OCI-LY7 (cell line): ENCODE results near the gene NUP133.

ENCODE experiments used
- EZH2phosphoT487 ChIP-seq: fragments of 200-600 bp; sonication (generic); IDR thresholded peaks from 2 replicates; pipeline ENCODE4 v1.6.1; 2018; ENCODE audit warnings: low read depth, borderline replicate concordance, mild to moderate bottlenecking, mixed run types, antibody characterized with exemption, low read length, moderate library complexity, mixed read lengths
- TF ChIP-seq, protein P1 (sequence below): fragments of 200-600 bp; sonication (generic); conservative IDR thresholded peaks from 2 replicates; pipeline ENCODE4 v1.5.1; 2014; ENCODE audit warnings: mild to moderate bottlenecking, antibody characterized with exemption, low read length, moderate library complexity, mixed read lengths

DNA sequence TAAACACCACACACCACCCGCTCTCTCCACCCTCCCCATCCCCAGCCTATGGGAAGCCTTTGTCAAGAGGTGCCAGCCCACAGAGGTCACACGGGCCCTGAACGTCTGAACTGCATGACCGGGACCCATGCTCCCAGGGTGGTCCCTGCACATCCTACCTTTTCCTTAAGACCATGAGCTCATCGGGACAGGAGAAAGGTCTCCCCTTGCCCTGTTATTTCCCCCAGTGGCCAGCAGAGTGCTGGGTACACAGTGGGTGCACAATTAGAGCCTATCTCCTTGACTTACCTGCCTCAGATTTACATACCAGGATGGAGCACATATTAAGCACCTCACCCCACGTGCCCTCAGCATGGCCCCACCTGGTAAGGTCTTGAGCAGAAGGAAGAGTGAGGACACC is 105.1 kb downstream of the NUP133 start:
- TF ChIP-seq, protein P1, sequence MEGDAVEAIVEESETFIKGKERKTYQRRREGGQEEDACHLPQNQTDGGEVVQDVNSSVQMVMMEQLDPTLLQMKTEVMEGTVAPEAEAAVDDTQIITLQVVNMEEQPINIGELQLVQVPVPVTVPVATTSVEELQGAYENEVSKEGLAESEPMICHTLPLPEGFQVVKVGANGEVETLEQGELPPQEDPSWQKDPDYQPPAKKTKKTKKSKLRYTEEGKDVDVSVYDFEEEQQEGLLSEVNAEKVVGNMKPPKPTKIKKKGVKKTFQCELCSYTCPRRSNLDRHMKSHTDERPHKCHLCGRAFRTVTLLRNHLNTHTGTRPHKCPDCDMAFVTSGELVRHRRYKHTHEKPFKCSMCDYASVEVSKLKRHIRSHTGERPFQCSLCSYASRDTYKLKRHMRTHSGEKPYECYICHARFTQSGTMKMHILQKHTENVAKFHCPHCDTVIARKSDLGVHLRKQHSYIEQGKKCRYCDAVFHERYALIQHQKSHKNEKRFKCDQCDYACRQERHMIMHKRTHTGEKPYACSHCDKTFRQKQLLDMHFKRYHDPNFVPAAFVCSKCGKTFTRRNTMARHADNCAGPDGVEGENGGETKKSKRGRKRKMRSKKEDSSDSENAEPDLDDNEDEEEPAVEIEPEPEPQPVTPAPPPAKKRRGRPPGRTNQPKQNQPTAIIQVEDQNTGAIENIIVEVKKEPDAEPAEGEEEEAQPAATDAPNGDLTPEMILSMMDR = no peak
- TF ChIP-seq EZH2phosphoT487 = no peak
